OCI-LY7 (cell line): ENCODE data around the gene TAAR2. TPM values are rescaled to one million over a fixed set of nuclear protein-coding genes. Genes with fewer than 3 reads are reported as not detected.

Source experiments
- BruUV-seq: library from RNA; stranded (reverse); fragments of 400-500 nt; replicated peaks from 2 replicates; lab custom pipeline; 2021; lab: Mats Ljungman, UMichigan
- CTCF ChIA-PET: fragments of 300-600 bp; sonication (Branson Sonifier 250); formaldehyde crosslinking; loops from one replicate; lab custom pipeline; 2022; ENCODE audit warnings: antibody characterized with exemption; ENCODE audit not compliant: unreplicated experiment; lab: Charles Lee
- POLR2A ChIA-PET: fragments of 300-600 bp; sonication (Branson Sonifier 250); formaldehyde crosslinking; loops from one replicate; lab custom pipeline; 2022; ENCODE audit warnings: antibody characterized with exemption; lab: Charles Lee
- DNase-seq: peaks from one replicate; pipeline ENCODE4 v3.0.0-alpha.2; 2015; ENCODE audit warnings: low spot score
- H2AFZ ChIP-seq: fragments of 200-600 bp; sonication (generic), shearing (Covaris generic); 2 replicates; pipeline ENCODE4 v1.6.1; 2014; ENCODE audit warnings: mild to moderate bottlenecking, antibody characterized with exemption, low read length, moderate library complexity
- H3K27ac ChIP-seq: fragments of 200-600 bp; sonication (generic); 2 replicates; pipeline ENCODE4 v1.5.1; 2014; ENCODE audit warnings: mixed run types, low read depth, mild to moderate bottlenecking, moderate library complexity, low read length, inconsistent platforms; ENCODE audit not compliant: poor library complexity, severe bottlenecking
- H3K36me3 ChIP-seq: fragments of 200-600 bp; sonication (generic); 2 replicates; pipeline ENCODE4 v1.6.1; 2014; ENCODE audit warnings: mild to moderate bottlenecking, antibody characterized with exemption, low read length, moderate library complexity, mixed read lengths; ENCODE audit not compliant: insufficient read depth
- H3K4me1 ChIP-seq: fragments of 200-600 bp; sonication (generic); 2 replicates; pipeline ENCODE4 v1.5.1; 2014; ENCODE audit warnings: mild to moderate bottlenecking, low read length; ENCODE audit not compliant: insufficient read depth, poor library complexity, severe bottlenecking
- H3K4me2 ChIP-seq: fragments of 200-600 bp; sonication (generic); 2 replicates; pipeline ENCODE4 v1.6.1; 2014; ENCODE audit warnings: mild to moderate bottlenecking, low read length
- H3K4me3 ChIP-seq: fragments of 200-600 bp; sonication (generic); 2 replicates; pipeline ENCODE4 v1.5.1; 2014; ENCODE audit warnings: mild to moderate bottlenecking, low read depth, low read length; ENCODE audit not compliant: poor library complexity, severe bottlenecking
- H3K79me2 ChIP-seq: fragments of 200-600 bp; sonication (generic); 2 replicates; pipeline ENCODE4 v1.6.1; 2016; ENCODE audit warnings: low read depth, mild to moderate bottlenecking, low read length, moderate library complexity, mixed read lengths; ENCODE audit not compliant: insufficient read depth
- H3K9me2 ChIP-seq: fragments of 200-600 bp; sonication (generic); 2 replicates; pipeline ENCODE4 v1.6.1; 2016; ENCODE audit warnings: mild to moderate bottlenecking, low read length, mixed read lengths; ENCODE audit not compliant: insufficient read depth
- H3K9me3 ChIP-seq: fragments of 200-600 bp; sonication (generic); 2 replicates; pipeline ENCODE4 v1.6.1; 2014; ENCODE audit warnings: mild to moderate bottlenecking, mixed run types, low read length, mixed read lengths
- H4K20me1 ChIP-seq: fragments of 200-600 bp; sonication (generic); 2 replicates; pipeline ENCODE4 v1.6.1; 2014; ENCODE audit warnings: mild to moderate bottlenecking, antibody characterized with exemption, low read length, moderate library complexity, mixed read lengths; ENCODE audit not compliant: insufficient read depth
- CTCF ChIP-seq: fragments of 200-600 bp; sonication (generic); conservative IDR thresholded peaks from 2 replicates; pipeline ENCODE4 v1.5.1; 2014; ENCODE audit warnings: mild to moderate bottlenecking, antibody characterized with exemption, low read length, moderate library complexity, mixed read lengths
- EZH2phosphoT487 ChIP-seq: fragments of 200-600 bp; sonication (generic); IDR thresholded peaks from 2 replicates; pipeline ENCODE4 v1.6.1; 2018; ENCODE audit warnings: low read depth, borderline replicate concordance, mild to moderate bottlenecking, mixed run types, antibody characterized with exemption, low read length, moderate library complexity, mixed read lengths
- intact Hi-C: fragments of 100-400 bp; cut with micrococcal nuclease; formaldehyde crosslinking; loops from one replicate; pipeline ENCODE4 v1.10.0; 2022; ENCODE audit not compliant: unreplicated experiment
- total RNA-seq, 2 experiments: library from RNA; depleted of rRNA in 1 of 2; stranded (reverse); fragments of >200 nt in 1 of 2; shearing (Covaris generic) in 1 of 2; gene quantifications; 2 replicates each; pipeline ENCODE4 v1.2.3, GENCODE V29; 2014 to 2022

The TAAR2 gene
- total RNA-seq, 2 experiments from 2014 or later, result not detected

GRCh38 chr6:132596201-132596600 lies 27.9 kb downstream of the TAAR2 start:
- intact Hi-C loops, result no loop called here
- Histone ChIP-seq H3K9me2 (no peaks in the 10 kb centered on the region), H2AFZ (no peak overlapping the region), H3K79me2 (no peaks in the 10 kb centered on the region), H3K9me3 (no peaks in the 10 kb centered on the region), H3K4me2 (no peak overlapping the region), H3K27ac (no peak overlapping the region), H3K36me3 (no peaks in the 10 kb centered on the region), H3K4me3 (no peak overlapping the region), H3K4me1 (no peaks in the 10 kb centered on the region), H4K20me1 (no peaks in the 10 kb centered on the region)
- POLR2A ChIA-PET, result interaction anchor here (0.5 to 1.0 kb wide), 4 partner anchors 44 to 493 kb away, joined by 3 to 4 read pairs (median 3); partner anchors contain the start of gene TAAR8
- DNase-seq, result no peak
- no TSS peak for BruUV-seq
- CTCF ChIA-PET, result no interaction called here
- TF ChIP-seq EZH2phosphoT487 (no peak), CTCF (no peak)

- BruUV-seq, result no TSS peak
- no peaks in the 10 kb centered on the region for H4K20me1 ChIP-seq
- TF ChIP-seq CTCF, result no peak
- no peak for TF ChIP-seq EZH2phosphoT487
- DNase-seq, result no peak
- no peak overlapping the region for H3K4me2 ChIP-seq
- no peaks in the 10 kb centered on the region for H3K79me2 ChIP-seq
- intact Hi-C loops, result no loop called here
- H3K9me2 ChIP-seq, result no peaks in the 10 kb centered on the region
- 0 out of 2 replicates have a peak overlapping the region, but pooled peaks have one; percentile 1 for H2AFZ ChIP-seq
- H3K36me3 ChIP-seq, result no peaks in the 10 kb centered on the region
- no peak overlapping the region for H3K27ac ChIP-seq
- CTCF ChIA-PET, result no interaction called here
- no peaks in the 10 kb centered on the region for H3K4me1 ChIP-seq
- no peaks in the 10 kb centered on the region for H3K9me3 ChIP-seq
- no peak overlapping the region for H3K4me3 ChIP-seq
- POLR2A ChIA-PET, result interaction anchor here (1.4 kb wide), 1 partner anchor 9 kb away, joined by 4 read pairs; no protein-coding TSS in a partner anchor
Observed at GRCh38 chr6:132592855-132593254, 31.2 kb downstream of the TAAR2 start.

GRCh38 chr6:132590362-132590761 lies 33.7 kb downstream of the TAAR2 start:
- H3K36me3 ChIP-seq, result no peaks in the 10 kb centered on the region
- CTCF ChIA-PET, result no interaction called here
- H3K4me3 ChIP-seq, result no peak overlapping the region
- H3K9me3 ChIP-seq, result no peaks in the 10 kb centered on the region
- DNase-seq, result no peak
- BruUV-seq, result no TSS peak
- no peak overlapping the region for H3K27ac ChIP-seq
- no peaks in the 10 kb centered on the region for H3K79me2 ChIP-seq
- H3K4me2 ChIP-seq, result no peak overlapping the region
- no peaks in the 10 kb centered on the region for H3K4me1 ChIP-seq
- H4K20me1 ChIP-seq, result no peaks in the 10 kb centered on the region
- intact Hi-C loops, result no loop called here
- no peak overlapping the region for H2AFZ ChIP-seq
- TF ChIP-seq EZH2phosphoT487, result no peak
- TF ChIP-seq CTCF, result no peak
- no peaks in the 10 kb centered on the region for H3K9me2 ChIP-seq
- POLR2A ChIA-PET, result interaction anchor here (1.2 kb wide), 1 partner anchor 175 kb away, joined by 5 read pairs; no protein-coding TSS in a partner anchor
